ENCODE measurements around the gene SNAPC3.
"Not testable (repeated sequence)": the region's sequence is repeated elsewhere in the genome, so short reads cannot be mapped to it uniquely, and the experiment has no call there.

Gene SNAPC3

GRCh38 chr9:15422372-15423230 lies at the start of gene SNAPC3:
Gene SNAPC3, plus strand, starts transcription at chr9:15422876. Its CDS starts 4 bp downstream, at chr9:15422880.
- peak; percentile 79 for DNase-seq (ENCODE audit: low spot score)

GRCh38 chr9:15373881-15374280 lies 48.8 kb upstream of the SNAPC3 start:
- no peak for DNase-seq (ENCODE audit: low spot score)

DNA sequence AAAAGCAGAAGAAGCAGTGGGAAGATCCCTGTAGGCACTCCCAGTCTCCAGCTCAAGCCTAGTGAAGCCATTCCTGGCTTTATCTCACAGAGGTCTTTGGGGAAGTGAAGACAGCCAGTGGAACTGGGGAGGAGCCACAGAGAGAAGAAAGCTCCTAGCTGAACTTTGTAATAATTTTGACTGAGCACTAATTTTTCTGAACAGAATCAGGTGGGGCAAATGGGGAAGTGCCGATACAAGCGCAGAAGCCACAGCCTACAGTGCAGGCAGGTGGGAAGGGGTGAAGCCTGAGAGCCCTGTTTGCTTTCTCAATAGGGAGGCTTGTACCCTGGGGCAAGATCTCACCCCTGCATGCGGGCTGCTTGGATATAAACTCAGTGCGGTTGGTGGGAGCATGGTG lies 48.4 kb upstream of the SNAPC3 start:
- no peak for DNase-seq (ENCODE audit: low spot score)

- no peak for DNase-seq (ENCODE audit: low spot score)
These were observed 47.9 kb upstream of the SNAPC3 start for GRCh38 chr9:15374825-15375224.

- DNase-seq (ENCODE audit: low spot score): no peak
These were observed 44.8 kb upstream of the SNAPC3 start for GRCh38 chr9:15377625-15378540.

DNA sequence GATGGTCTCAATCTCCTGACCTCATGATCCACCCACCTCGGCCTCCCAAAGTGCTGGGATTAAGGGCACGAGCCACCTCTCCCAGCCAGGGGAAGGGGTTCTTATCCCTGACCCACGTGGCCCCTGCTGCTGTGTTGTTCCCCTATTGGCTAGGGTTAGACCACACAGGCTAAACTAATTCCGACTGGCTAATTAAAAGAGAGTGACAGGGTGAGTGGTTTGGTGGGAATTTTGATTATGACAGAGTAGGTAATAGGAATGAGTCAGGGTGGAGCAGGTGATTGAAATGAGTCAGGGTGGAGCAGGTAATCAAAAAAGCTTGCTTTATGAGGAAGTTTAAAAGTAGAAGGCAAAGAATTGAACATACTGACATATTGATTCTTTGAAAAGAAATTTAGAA lies 43.4 kb upstream of the SNAPC3 start:
- not testable (repeated sequence) for DNase-seq (ENCODE audit: low spot score)

DNA sequence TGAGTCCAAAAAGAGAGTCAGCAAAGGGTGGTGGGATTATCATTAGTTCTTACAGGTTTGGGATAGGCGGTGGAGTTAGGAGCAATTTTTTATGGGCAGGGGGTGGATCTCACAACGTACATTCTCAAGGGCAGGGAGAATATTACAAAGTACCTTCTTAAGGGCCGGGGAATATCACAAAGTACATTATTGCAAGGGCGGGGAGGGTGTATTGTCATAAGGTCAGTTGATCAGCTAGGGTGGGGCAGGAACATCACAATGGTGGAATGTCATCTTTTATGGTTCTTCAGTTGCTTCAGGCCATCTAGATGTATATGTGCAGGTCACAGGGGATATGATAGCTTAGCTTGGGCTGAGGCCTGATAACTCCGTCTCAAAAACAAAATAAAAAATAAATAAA lies 42.8 kb upstream of the SNAPC3 start:
- not testable (repeated sequence) for DNase-seq (ENCODE audit: low spot score)

DNA sequence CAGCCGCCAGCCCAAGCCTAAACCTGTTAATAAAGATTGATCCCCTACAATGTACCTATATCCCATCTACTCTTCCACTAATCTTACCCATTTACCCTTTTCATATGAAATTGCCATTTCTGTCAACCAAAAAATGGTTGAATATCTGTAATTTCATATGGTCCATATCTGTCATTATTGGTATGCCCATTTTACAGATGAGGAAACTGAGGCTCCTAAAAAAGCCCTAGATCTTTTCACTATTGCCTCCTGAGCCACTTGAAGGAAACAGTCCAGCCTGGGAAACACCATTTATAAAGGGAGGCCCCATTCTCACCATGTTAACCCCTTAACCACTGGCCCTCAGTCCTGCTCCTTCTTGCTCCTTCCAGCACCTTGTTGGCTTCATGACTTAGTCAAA lies 41.2 kb upstream of the SNAPC3 start:
- DNase-seq (ENCODE audit: low spot score): no peak

DNA sequence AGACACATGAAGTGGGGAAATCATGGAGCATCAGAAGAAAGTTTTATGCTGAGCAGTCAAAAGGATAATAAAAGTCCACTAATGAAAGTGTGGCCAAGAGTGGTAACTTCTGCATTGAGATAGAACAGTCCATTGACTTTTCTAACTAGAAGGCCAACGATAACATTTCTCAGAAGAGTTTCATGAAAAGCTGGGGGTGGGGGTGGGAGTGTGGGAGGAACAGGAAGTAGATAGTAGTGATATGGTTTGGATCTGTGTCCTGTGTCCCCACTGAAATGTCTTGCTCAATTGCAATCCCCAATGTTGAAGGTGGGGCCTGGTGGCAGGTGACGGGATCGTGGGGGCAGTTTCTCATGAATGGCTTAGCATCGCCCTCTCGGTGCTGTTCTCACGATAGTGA lies 36.2 kb upstream of the SNAPC3 start:
- no peak for DNase-seq (ENCODE audit: low spot score)

- no peak for DNase-seq (ENCODE audit: low spot score)
These were observed 33.5 kb upstream of the SNAPC3 start for GRCh38 chr9:15389173-15389572.

- DNase-seq (ENCODE audit: low spot score): no peak
These were observed 33.0 kb upstream of the SNAPC3 start for GRCh38 chr9:15389631-15390030.

DNA sequence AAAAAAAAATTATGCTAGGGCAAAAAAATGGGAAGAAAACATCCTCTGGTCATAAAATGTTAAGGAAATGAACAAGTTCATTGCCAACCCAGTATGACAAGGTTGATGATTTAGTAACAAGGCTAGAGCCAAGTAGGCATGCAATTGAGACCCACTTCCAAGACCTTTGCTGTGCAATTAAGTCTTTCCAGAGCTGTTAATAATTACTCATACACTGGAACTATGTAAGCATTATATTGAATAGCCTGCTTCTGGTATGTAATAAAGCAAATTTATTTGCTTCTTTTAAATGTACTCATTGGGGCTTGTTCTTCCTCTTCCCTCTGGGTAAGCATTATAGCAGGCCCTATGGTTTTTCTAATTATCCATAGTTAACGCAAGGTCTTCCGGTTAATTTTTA lies 32.5 kb upstream of the SNAPC3 start:
- DNase-seq (ENCODE audit: low spot score): no peak

- no peak for DNase-seq (ENCODE audit: low spot score)
These were observed 30.3 kb upstream of the SNAPC3 start for GRCh38 chr9:15392363-15392762.

GRCh38 chr9:15400281-15400941 lies 22.3 kb upstream of the SNAPC3 start:
- no peak for DNase-seq (ENCODE audit: low spot score)

DNA sequence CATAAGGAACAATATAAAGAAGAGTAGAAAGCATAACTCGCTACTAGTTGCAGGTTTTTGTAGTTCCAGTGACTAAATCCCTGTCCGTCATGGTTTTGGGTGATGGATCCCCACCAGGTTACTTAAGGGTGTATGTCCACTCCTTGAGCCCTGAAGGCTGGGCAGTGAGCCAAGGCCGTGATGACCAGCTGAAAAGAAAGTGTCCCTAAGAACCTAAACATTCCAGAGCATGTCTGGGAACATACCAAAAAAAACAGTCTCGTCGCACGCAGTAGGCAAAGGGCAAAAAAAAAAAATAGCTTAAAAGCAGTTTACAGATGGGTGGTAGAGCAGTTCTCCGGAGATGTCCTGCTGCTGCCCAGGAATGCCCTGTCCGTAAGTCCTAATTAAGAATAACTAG lies 21.4 kb upstream of the SNAPC3 start:
- no peak for DNase-seq (ENCODE audit: low spot score)

GRCh38 chr9:15403155-15403554 lies 19.5 kb upstream of the SNAPC3 start:
- no peak for DNase-seq (ENCODE audit: low spot score)

DNA sequence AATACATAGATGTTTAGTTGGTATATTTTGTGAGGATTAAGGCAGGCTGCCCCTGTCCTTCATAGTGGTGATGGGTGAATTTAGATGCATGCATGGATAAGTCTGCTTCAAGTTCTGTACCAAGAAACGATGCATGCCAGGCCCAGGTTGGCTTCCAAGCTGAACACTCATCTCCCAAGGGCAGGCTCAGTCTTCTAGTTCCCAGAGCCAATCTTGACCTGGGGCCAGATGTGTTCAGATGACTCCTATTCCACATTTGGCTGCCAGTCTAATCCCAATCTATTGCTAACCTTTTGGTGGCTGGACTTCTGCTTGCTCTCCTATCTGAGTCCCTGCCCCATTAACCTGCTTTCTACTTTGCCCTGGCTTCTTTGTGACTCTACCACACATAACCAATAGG lies 18.5 kb upstream of the SNAPC3 start:
- no peak for DNase-seq (ENCODE audit: low spot score)

DNA sequence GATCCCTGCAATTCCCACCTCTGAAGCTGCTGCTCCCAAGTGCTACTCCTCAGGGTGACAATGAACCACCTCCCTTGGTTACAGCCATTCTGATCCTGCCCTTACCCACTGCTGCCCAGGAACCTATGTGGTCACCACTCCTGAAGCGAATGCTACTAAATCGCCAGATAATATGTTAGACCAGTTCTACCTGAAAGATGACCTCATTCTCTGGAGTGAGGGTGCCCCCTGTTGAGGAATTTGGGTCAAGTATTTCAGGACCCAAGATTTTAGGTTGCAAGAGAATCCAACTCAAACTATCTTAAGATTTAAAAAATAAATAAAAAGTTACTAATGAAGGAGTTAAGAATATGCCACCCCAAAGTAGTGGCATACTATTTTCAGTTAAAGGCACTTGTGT lies 5.8 kb upstream of the SNAPC3 start:
- DNase-seq (ENCODE audit: low spot score): no peak

DNA sequence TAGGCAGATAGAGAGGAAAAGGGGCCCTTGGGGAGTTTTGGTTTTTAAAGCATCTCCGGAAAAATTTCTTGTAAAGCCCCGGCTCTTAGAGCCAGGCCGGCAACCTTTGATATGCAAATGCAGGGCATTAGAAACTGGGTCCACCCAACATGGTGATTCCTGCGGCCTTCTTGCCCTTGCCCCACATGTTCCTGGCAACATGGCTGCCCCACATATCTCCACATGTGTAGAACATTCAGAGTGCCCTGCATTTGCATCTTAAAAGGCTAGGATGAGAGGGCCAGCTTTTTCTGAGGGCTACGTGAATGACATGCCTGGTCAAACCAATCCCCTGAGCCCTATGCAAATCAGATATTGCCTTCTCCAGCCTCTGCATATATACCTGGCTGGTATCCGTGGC lies 5.0 kb upstream of the SNAPC3 start:
- no peak for DNase-seq (ENCODE audit: low spot score)

- no peak for DNase-seq (ENCODE audit: low spot score)
These were observed 1.9 kb upstream of the SNAPC3 start for GRCh38 chr9:15420796-15421195.

DNA sequence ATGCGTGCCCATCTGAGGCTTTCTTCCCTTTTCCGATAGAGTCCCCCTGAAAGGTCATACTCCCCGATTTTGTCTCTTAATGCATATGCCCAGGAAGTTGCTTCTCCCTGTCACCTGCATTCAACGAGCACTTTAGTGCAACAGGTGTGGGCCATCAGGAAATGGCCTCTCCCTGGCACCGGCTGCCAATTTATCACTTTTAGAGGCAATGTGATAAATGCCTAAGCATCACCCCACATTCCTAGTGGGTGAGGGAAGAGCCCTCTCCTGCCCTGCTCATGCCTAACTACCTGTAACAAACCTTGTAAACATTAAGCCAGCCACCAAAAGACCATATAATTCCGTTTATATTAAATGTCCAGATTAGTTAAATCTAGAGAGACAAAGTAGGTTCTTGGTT lies 1.1 kb upstream of the SNAPC3 start:
- DNase-seq (ENCODE audit: low spot score): no peak

DNA sequence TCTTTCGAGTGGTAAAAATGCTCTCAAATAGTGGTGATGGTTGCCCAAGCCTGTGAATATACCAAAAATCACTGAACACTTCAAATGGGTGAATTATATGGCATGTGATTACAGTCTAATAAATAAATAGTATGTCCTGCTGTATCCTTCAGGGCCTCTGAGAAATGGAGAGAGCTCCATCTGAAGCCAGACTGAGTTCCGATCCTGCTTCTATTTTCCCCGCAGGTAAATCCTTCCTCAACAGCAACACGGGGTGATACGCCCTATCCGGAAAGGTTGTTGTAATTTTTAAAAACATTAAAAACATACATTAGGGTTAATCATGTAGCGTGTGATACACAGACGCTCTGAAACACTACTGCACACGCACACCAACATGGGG lies 695 bp upstream of the SNAPC3 start:
- DNase-seq (ENCODE audit: low spot score): no peak
